Peyer's patch (tissue), 4 donors: Measurements from ENCODE around the gene RAB13. TPM values are rescaled to one million over a fixed set of nuclear protein-coding genes. Genes with fewer than 3 reads are reported as not detected.
"Not testable (repeated sequence)": the region's sequence is repeated elsewhere in the genome, so short reads cannot be mapped to it uniquely, and the experiment has no call there.

Experiments used
- DNase-seq, 3 donors: peaks; one replicate each; pipeline ENCODE4 v3.0.0-alpha.2; 2017 to 2019
- H3K27ac ChIP-seq, 4 donors: fragments of 200-600 bp; sonication (generic); one replicate each; pipeline ENCODE4 v1.5.1; 2016 to 2019
- H3K27me3 ChIP-seq, 2 donors: fragments of 200-600 bp; sonication (generic); one replicate each; pipeline ENCODE4 v1.5.1; 2019
- H3K36me3 ChIP-seq, 3 donors: fragments of 200-600 bp; sonication (generic); one replicate each; pipeline ENCODE4 v1.5.1; 2016 to 2019
- H3K4me1 ChIP-seq, 4 donors: fragments of 200-600 bp; sonication (generic); one replicate each; pipeline ENCODE4 v1.5.1; 2016 to 2019
- H3K4me3 ChIP-seq, 4 donors: fragments of 200-600 bp; sonication (generic); 1 replicate in 3 of 4; 2 replicates in 1 of 4; pipeline ENCODE4 v1.5.1; 2016 to 2019; ENCODE audit warnings: mild to moderate bottlenecking in 1 of 4
- H3K9me3 ChIP-seq, 4 donors: fragments of 200-600 bp; sonication (generic); one replicate each; pipeline ENCODE4 v1.5.1; 2016 to 2019; ENCODE audit warnings: mild to moderate bottlenecking in 1 of 4
- CTCF ChIP-seq, 6 experiments: fragments of 450-650 bp in 4 of 6; fragments of 200-600 bp in 2 of 6; sonication (generic) in 1 of 6; IDR thresholded peaks; one replicate each; pipeline ENCODE4 v1.5.1; 2017 to 2019; ENCODE audit warnings: antibody characterized with exemption in 6 of 6, mild to moderate bottlenecking in 3 of 6, moderate library complexity in 1 of 6
- POLR2A ChIP-seq, 2 donors: fragments of 450-650 bp; IDR thresholded peaks; one replicate each; pipeline ENCODE4 v1.5.1; 2017; ENCODE audit warnings: antibody characterized with exemption in 2 of 2, mild to moderate bottlenecking in 2 of 2, moderate library complexity in 2 of 2
- total RNA-seq, 4 donors: library from RNA; depleted of rRNA; stranded (reverse); fragments of >200 nt; gene quantifications; one replicate each; pipeline ENCODE4 v1.1.0, GENCODE V29; 2016

The RAB13 gene
- total RNA-seq, 4 donors from 2014 or later = 15.1 to 51.2 (median 15.8) TPM

DNA sequence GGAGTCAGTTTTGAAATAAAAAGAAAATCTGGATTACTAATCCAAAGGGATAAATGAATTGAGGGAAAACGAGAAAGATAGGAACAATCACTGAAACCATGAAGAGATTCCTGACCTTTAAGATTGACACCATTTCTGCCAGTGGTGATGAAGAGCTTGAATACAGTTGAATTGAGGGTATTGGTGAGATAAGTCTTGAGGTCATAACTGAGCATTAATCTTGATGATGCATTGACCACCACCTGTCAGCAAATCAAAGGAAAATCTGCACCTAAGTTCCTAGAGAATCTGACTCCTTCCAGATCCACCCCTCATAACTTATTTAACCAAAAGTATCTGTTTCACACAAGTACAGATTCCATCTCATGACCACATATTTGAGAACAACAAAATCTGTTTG is 26.0 kb upstream of the RAB13 start:
- Histone ChIP-seq H3K27ac (no peak overlapping the region), H3K27me3 (no peaks in the 10 kb centered on the region), H3K4me1 (no peaks in the 10 kb centered on the region), H3K4me3 (no peak overlapping the region), H3K9me3 (no peaks in the 10 kb centered on the region), H3K36me3 (no peaks in the 10 kb centered on the region)
- no peak for DNase-seq
- TF ChIP-seq POLR2A (IDR thresholded peaks at IDR 0.05) (no peak), CTCF (IDR thresholded peaks at IDR 0.05) (no peak)

GRCh38 chr1:154006136-154006535 is 20.0 kb upstream of the RAB13 start:
- H3K27ac ChIP-seq = no peak overlapping the region
- H3K9me3 ChIP-seq = no peaks in the 10 kb centered on the region
- no peaks in the 10 kb centered on the region for H3K27me3 ChIP-seq
- no peaks in the 10 kb centered on the region for H3K4me1 ChIP-seq
- TF ChIP-seq POLR2A (IDR thresholded peaks at IDR 0.05) (no peak), CTCF (IDR thresholded peaks at IDR 0.05) (no peak)
- no peak for DNase-seq
- no peak overlapping the region for H3K4me3 ChIP-seq
- H3K36me3 ChIP-seq = no peaks in the 10 kb centered on the region

- no peak overlapping the region for H3K4me3 ChIP-seq
- no peak overlapping the region for H3K27ac ChIP-seq
- H3K4me1 ChIP-seq = no peaks in the 10 kb centered on the region
- DNase-seq = no peak
- H3K27me3 ChIP-seq = no peaks in the 10 kb centered on the region
- TF ChIP-seq POLR2A (IDR thresholded peaks at IDR 0.05) (no peak), CTCF (IDR thresholded peaks at IDR 0.05) (no peak)
- peaks cover 0 to 3% (median 0%) of the 10 kb centered on the region in 3 donors for H3K36me3 ChIP-seq
- no peaks in the 10 kb centered on the region for H3K9me3 ChIP-seq
These were observed 14.3 kb upstream of the RAB13 start for GRCh38 chr1:154000420-154000819.

DNA sequence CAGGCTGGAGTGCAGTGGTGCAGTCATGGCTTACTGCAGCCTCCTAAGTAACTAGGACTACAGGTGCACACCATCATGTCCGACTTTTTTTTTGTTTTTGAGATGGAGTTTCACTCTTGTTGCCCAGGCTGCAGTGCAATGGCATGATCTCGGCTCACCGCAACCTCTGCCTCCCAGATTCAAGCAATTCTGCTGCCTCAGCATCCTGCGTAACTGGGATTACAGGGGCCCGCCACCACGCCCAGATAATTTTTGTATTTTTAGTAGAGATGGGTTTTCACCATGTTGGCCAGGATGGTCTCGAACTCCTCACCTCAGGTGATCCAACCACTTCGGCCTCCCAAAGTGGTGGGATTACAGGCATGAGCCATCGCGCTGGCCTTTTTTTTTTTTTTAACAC is 10.7 kb upstream of the RAB13 start:
- H3K4me3 ChIP-seq, H3K27me3 ChIP-seq, H3K9me3 ChIP-seq, H3K27ac ChIP-seq, DNase-seq: not testable (repeated sequence)
- H3K36me3 ChIP-seq = peaks cover 0 to 36% (median 3%) of the 10 kb centered on the region in 3 donors
- H3K4me1 ChIP-seq = peaks cover 0 to 20% (median 8%) of the 10 kb centered on the region in 4 donors

DNA sequence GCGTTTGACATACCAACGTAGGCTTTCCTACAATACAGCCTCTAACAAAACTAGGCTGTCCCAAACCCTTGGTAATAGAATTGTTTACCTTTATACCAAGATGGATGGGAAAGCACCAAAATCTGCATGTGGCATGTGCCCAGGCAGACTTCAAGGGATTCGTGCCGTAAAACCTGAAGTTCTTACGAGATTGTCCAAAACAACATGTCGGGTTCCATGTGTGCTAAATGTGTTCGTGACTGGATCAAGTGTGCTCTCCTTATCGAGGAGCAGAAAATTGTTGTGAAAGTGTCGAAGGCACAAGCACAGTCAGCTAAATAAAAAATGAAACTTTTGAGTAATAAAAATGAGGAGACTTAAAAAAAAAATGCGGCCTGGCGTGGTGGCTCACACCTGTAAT is 9.5 kb upstream of the RAB13 start:
- Histone ChIP-seq H3K4me1 (peaks cover 0 to 25% (median 11%) of the 10 kb centered on the region in 4 donors), H3K27ac (no peak overlapping the region)

GRCh38 chr1:153995202-153995601 is 9.1 kb upstream of the RAB13 start:
- Histone ChIP-seq H3K36me3 (peaks cover 0 to 37% (median 3%) of the 10 kb centered on the region in 3 donors), H3K27me3 (no peaks in the 10 kb centered on the region), H3K9me3 (no peaks in the 10 kb centered on the region), H3K4me3 (no peak overlapping the region), H3K4me1 (peaks cover 0 to 25% (median 11%) of the 10 kb centered on the region in 4 donors), H3K27ac (no peak overlapping the region)
- DNase-seq = no peak
- TF ChIP-seq CTCF (IDR thresholded peaks at IDR 0.05) (no peak), POLR2A (IDR thresholded peaks at IDR 0.05) (no peak)

More for the DNA sequence above, 9.5 kb upstream of the RAB13 start:
- TF ChIP-seq POLR2A (IDR thresholded peaks at IDR 0.05) (no peak), CTCF (IDR thresholded peaks at IDR 0.05) (no peak)
- DNase-seq = no peak
- peaks cover 0 to 37% (median 3%) of the 10 kb centered on the region in 3 donors for H3K36me3 ChIP-seq
- H3K4me3 ChIP-seq = no peak overlapping the region
- no peaks in the 10 kb centered on the region for H3K27me3 ChIP-seq
- H3K9me3 ChIP-seq = no peaks in the 10 kb centered on the region
